HepG2 (cell line): ENCODE data around the gene OR6V1. TPM values are rescaled to one million over a fixed set of nuclear protein-coding genes. Genes with fewer than 3 reads are reported as not detected.

ENCODE experiments used
- ATAC-seq: fragments of 200-7000 bp; cut with Tn5 transposase; 3 replicates; pipeline ENCODE4 v1.9.1; 2020; ENCODE audit warnings: mild to moderate bottlenecking, moderate library complexity
- BruUV-seq: library from RNA; stranded (reverse); fragments of 400-500 nt; replicated peaks from 2 replicates; lab custom pipeline; 2021; lab: Mats Ljungman, UMichigan
- CTCF ChIA-PET: fragments of 300-600 bp; formaldehyde crosslinking; extraction: SDS; loops from one replicate; lab custom pipeline; 2021; ENCODE audit warnings: low total read pairs, inconsistent platforms, low intra/inter-chr PET ratio; lab: Yijun Ruan, JAX
- POLR2A ChIA-PET: fragments of 350-600 bp; sonication (Branson Sonifier 250); formaldehyde crosslinking; loops from one replicate; lab custom pipeline; 2020; ENCODE audit warnings: antibody characterized with exemption, inconsistent platforms; lab: Yijun Ruan, JAX
- DNase-seq: peaks from one replicate; pipeline ENCODE4 v3.0.0-alpha.2; 2015; ENCODE audit warnings: low spot score
- FAIRE-seq: peaks from 3 replicates; lab custom pipeline; 2011; peaks lifted over from hg19 to GRCh38; lab: Jason Lieb, UNC
- H2AFZ ChIP-seq: one replicate; pipeline ENCODE4 v1.6.1; 2011; ENCODE audit warnings: low read length, inconsistent platforms
- H3K27ac ChIP-seq: fragments of 300-600 bp; 3 replicates; pipeline ENCODE4 v1.8.0; 2011; ENCODE audit warnings: mixed run types, mild to moderate bottlenecking, mixed read lengths, low read length, inconsistent platforms; ENCODE audit not compliant: insufficient read depth; ENCODE audit errors: extremely low read length
- H3K27me3 ChIP-seq, 2 experiments: fragments of 200-600 bp in 1 of 2; 2 replicates in 1 of 2; 3 replicates in 1 of 2; pipeline versions ENCODE4 v1.6.0 to v1.8.0; 2011; ENCODE audit warnings: low read length in 2 of 2, mild to moderate bottlenecking in 2 of 2, moderate library complexity in 2 of 2, inconsistent platforms in 1 of 2; ENCODE audit not compliant: insufficient read depth in 2 of 2, control insufficient read depth in 1 of 2
- H3K36me3 ChIP-seq, 2 experiments: fragments of 200-600 bp in 1 of 2; replicated peaks in 1 of 2; 2 replicates in 1 of 2; 3 replicates in 1 of 2; pipeline versions ENCODE4 v1.5.1 to v1.8.0; 2011; ENCODE audit warnings: low read length in 2 of 2, inconsistent platforms in 1 of 2; ENCODE audit not compliant: insufficient read depth in 2 of 2, control insufficient read depth in 1 of 2
- H3K4me1 ChIP-seq: 2 replicates; pipeline ENCODE4 v1.5.1; 2012; ENCODE audit warnings: low read length, inconsistent platforms; ENCODE audit not compliant: insufficient read depth
- H3K4me2 ChIP-seq: 2 replicates; pipeline ENCODE4 v1.6.0; 2011; ENCODE audit warnings: low read depth, low read length, inconsistent platforms
- H3K4me3 ChIP-seq, 3 experiments: fragments of 200-600 bp in 1 of 3; sonication (generic), shearing (Covaris generic) in 1 of 3; replicated peaks in 1 of 3; 2 replicates each; pipeline ENCODE4 v1.5.1; 2011 to 2016; ENCODE audit warnings: low read length in 3 of 3, inconsistent platforms in 2 of 3, low read depth in 2 of 3, mild to moderate bottlenecking in 2 of 3, control low read depth in 1 of 3, mixed read lengths in 1 of 3; ENCODE audit not compliant: insufficient read depth in 1 of 3
- H3K79me2 ChIP-seq: one replicate; pipeline ENCODE4 v1.6.1; 2011; ENCODE audit warnings: low read length, inconsistent platforms; ENCODE audit not compliant: insufficient read depth
- H3K9ac ChIP-seq: 2 replicates; pipeline ENCODE4 v1.6.0; 2011; ENCODE audit warnings: mild to moderate bottlenecking, low read depth, low read length, inconsistent platforms; ENCODE audit not compliant: insufficient read depth
- H3K9me3 ChIP-seq: 2 replicates; pipeline ENCODE4 v1.5.1; 2012; ENCODE audit warnings: mild to moderate bottlenecking, low read length
- H4K20me1 ChIP-seq: 2 replicates; pipeline ENCODE4 v1.6.0; 2011; ENCODE audit warnings: inconsistent platforms, mild to moderate bottlenecking, low read length, moderate library complexity; ENCODE audit not compliant: insufficient read depth
- DPF2 ChIP-seq: sonication (generic); formaldehyde crosslinking; IDR thresholded peaks from 2 replicates; pipeline ENCODE4 v1.4.0; 2020; ENCODE audit warnings: mild to moderate bottlenecking, low read depth, missing genetic modification reagents, borderline replicate concordance
- FOSL1 ChIP-seq: sonication (generic); formaldehyde crosslinking; IDR thresholded peaks from 2 replicates; pipeline ENCODE4 v1.9.0; 2021; ENCODE audit warnings: missing genetic modification reagents, borderline replicate concordance
- GATAD2A ChIP-seq: IDR thresholded peaks from 2 replicates; pipeline ENCODE4 v1.6.1; 2016
- GFI1 ChIP-seq: sonication (generic); formaldehyde crosslinking; IDR thresholded peaks from 2 replicates; pipeline ENCODE4 v1.5.0; 2020; ENCODE audit warnings: missing genetic modification reagents, mild to moderate bottlenecking, borderline replicate concordance
- HHEX ChIP-seq: IDR thresholded peaks from 2 replicates; pipeline ENCODE4 v1.6.1; 2016; ENCODE audit warnings: control low read depth
- IRF2 ChIP-seq: IDR thresholded peaks from 2 replicates; pipeline ENCODE4 v1.6.1; 2018; ENCODE audit warnings: missing genetic modification reagents, missing compliant biosample characterization
- MAFG ChIP-seq: sonication (generic); formaldehyde crosslinking; IDR thresholded peaks from 2 replicates; pipeline ENCODE4 v1.5.1; 2020; ENCODE audit warnings: mild to moderate bottlenecking, missing genetic modification reagents
- MYNN ChIP-seq: sonication (generic); formaldehyde crosslinking; IDR thresholded peaks from 2 replicates; pipeline ENCODE4 v1.4.0; 2020; ENCODE audit warnings: mild to moderate bottlenecking, low read depth, missing genetic modification reagents
- NCOA5 ChIP-seq: sonication (generic); formaldehyde crosslinking; IDR thresholded peaks from 2 replicates; pipeline ENCODE4 v1.4.0; 2020; ENCODE audit warnings: missing genetic modification reagents
- NR2F1 ChIP-seq, 2 experiments: fragments of 450-650 bp in 1 of 2; formaldehyde crosslinking in 1 of 2; IDR thresholded peaks; 2 replicates each; pipeline versions ENCODE4 v1.5.0 to v1.6.1; 2016 to 2020; ENCODE audit warnings: mild to moderate bottlenecking in 1 of 2, missing compliant biosample characterization in 1 of 2, missing genetic modification reagents in 1 of 2, moderate library complexity in 1 of 2
- PITX1 ChIP-seq: sonication (generic); formaldehyde crosslinking; IDR thresholded peaks from 2 replicates; pipeline ENCODE4 v1.5.1; 2020; ENCODE audit warnings: mild to moderate bottlenecking, missing genetic modification reagents
- POLR2AphosphoS2 ChIP-seq: IDR thresholded peaks from 2 replicates; pipeline ENCODE4 v1.6.1; 2011; ENCODE audit warnings: low read depth, low read length, improper control_type of control experiment
- RARA ChIP-seq: IDR thresholded peaks from 2 replicates; pipeline ENCODE4 v1.6.1; 2016; ENCODE audit warnings: missing genetic modification reagents, missing compliant biosample characterization
- SMAD9 ChIP-seq: sonication (generic); formaldehyde crosslinking; IDR thresholded peaks from 2 replicates; pipeline ENCODE4 v1.5.1; 2020; ENCODE audit warnings: mild to moderate bottlenecking, missing genetic modification reagents
- TBL1XR1 ChIP-seq: fragments of 150-350 bp; IDR thresholded peaks from 2 replicates; pipeline ENCODE4 v1.6.1; 2014; ENCODE audit warnings: borderline replicate concordance, low read length; ENCODE audit not compliant: partially characterized antibody
- TCF7L2 ChIP-seq: IDR thresholded peaks from 2 replicates; pipeline ENCODE4 v1.6.1; 2011; ENCODE audit warnings: mild to moderate bottlenecking, low read depth, low read length, moderate library complexity
- TMF1 ChIP-seq: sonication (generic); formaldehyde crosslinking; IDR thresholded peaks from 2 replicates; pipeline ENCODE4 v1.8.1; 2022; ENCODE audit warnings: low read depth, missing genetic modification reagents
- ZBTB7A ChIP-seq: sonication (generic); formaldehyde crosslinking; IDR thresholded peaks from 2 replicates; pipeline ENCODE4 v1.8.0; 2022; ENCODE audit warnings: mild to moderate bottlenecking, missing genetic modification reagents
- ZMYM4 ChIP-seq: sonication (generic); formaldehyde crosslinking; IDR thresholded peaks from 2 replicates; pipeline ENCODE4 v1.8.1; 2023; ENCODE audit warnings: mild to moderate bottlenecking, missing genetic modification reagents
- ZNF256 ChIP-seq: sonication (generic); formaldehyde crosslinking; conservative IDR thresholded peaks from 2 replicates; pipeline ENCODE4 v1.4.0; 2020; ENCODE audit warnings: missing genetic modification reagents
- ZNF703 ChIP-seq: sonication (generic); formaldehyde crosslinking; IDR thresholded peaks from 2 replicates; pipeline ENCODE4 v1.5.1; 2020; ENCODE audit warnings: missing genetic modification reagents, mild to moderate bottlenecking, moderate library complexity, borderline replicate concordance
- ZSCAN12 ChIP-seq: sonication (generic); formaldehyde crosslinking; IDR thresholded peaks from 2 replicates; pipeline ENCODE4 v1.9.0; 2021; ENCODE audit warnings: mild to moderate bottlenecking, missing genetic modification reagents
- WGBS: methylation state at CpG from one replicate; pipeline ENCODE4 v1.1.6; 2017; ENCODE audit warnings: low lambda C conversion rate; 5-methylcytosine and 5-hydroxymethylcytosine counted together
- in situ Hi-C: cut with HindIII; loops from 2 replicates; pipeline ENCODE4 v1.10.0; 2017; ENCODE audit warnings: low pct_unique_long_range_greater_than_20kb; ENCODE audit not compliant: extremely low pct_ligation_motif_present
- intact Hi-C: fragments of 100-400 bp; cut with micrococcal nuclease; formaldehyde crosslinking; loops from one replicate; pipeline ENCODE4 v1.10.0; 2022; ENCODE audit not compliant: unreplicated experiment
- polyA plus RNA-seq, 8 experiments: library from polyadenylated mRNA; depleted of rRNA in 3 of 8; stranded (reverse) in 7 of 8; unstranded in 1 of 8; fragments of >200 nt; fragmentation: Illumina TruSeq in 4 of 8; extraction: Trizol in 4 of 8; gene quantifications; 2 replicates each; pipeline versions ENCODE4 v1.2.1 to v1.2.3, GENCODE V29; 2011 to 2016; ENCODE audit warnings: low read depth in 4 of 8, missing spikeins in 1 of 8, mixed read lengths in 1 of 8; ENCODE audit not compliant: insufficient read depth in 1 of 8
- total RNA-seq, 5 experiments: library from RNA; depleted of rRNA; stranded (reverse); fragments of >200 nt; fragmentation: Illumina TruSeq; extraction: Trizol; gene quantifications; 2 replicates each; pipeline ENCODE4 v1.2.3, GENCODE V29; 2016; ENCODE audit warnings: low read depth in 1 of 5
- TF ChIP-seq, protein P1 (sequence below): sonication (generic); formaldehyde crosslinking; IDR thresholded peaks from 2 replicates; pipeline ENCODE4 v1.8.0; 2022; ENCODE audit warnings: mild to moderate bottlenecking, missing genetic modification reagents, borderline replicate concordance
- TF ChIP-seq, protein P2 (sequence below): sonication (generic); formaldehyde crosslinking; IDR thresholded peaks from 2 replicates; pipeline ENCODE4 v1.5.0; 2020; ENCODE audit warnings: mild to moderate bottlenecking, missing genetic modification reagents
- TF ChIP-seq, protein P3 (sequence below), 2 experiments: fragments of 450-650 bp in 1 of 2; sonication (generic) in 1 of 2; formaldehyde crosslinking; IDR thresholded peaks; 2 replicates each; pipeline versions ENCODE4 v1.5.0 to v1.8.0; 2020 to 2022; ENCODE audit warnings: mild to moderate bottlenecking in 1 of 2, missing genetic modification reagents in 1 of 2

The OR6V1 gene
- total and polyA plus RNA-seq, 2 of the 13 experiments (the other 11 are each of a cell fraction or from before 2014, with no cell fraction given), result not detected

DNA sequence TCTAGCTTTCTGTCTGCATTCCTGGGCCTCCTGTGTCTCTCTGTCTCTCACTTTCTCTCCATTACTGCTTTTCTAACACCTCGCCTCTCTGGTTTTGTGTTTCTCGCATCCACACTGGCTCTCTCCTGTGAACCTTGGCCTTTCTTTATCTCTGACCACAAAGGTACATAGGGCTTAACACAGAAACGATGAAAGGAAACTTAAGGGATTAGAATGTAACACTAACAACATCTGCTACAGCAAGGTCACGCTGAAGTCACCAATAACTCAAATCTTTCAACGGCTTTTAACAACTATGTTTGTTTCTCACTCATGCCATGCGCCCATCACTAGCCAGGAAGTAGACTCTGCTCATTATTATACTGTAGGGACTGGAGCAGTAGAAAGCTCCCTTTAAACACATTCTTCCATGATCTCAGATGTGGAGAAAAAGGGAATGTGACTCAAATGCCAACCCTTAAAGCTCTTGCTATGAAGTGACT lies 9.3 kb upstream of the OR6V1 start:
- in situ Hi-C loops, result no loop called here
- Histone ChIP-seq H3K36me3 (no peaks in the 10 kb centered on the region), H2AFZ (no peak overlapping the region), H3K4me3 (no peak overlapping the region), H3K9me3 (no peaks in the 10 kb centered on the region), H3K79me2 (no peaks in the 10 kb centered on the region), H3K9ac (no peak overlapping the region), H4K20me1 (no peaks in the 10 kb centered on the region), H3K4me1 (peaks cover 23% of the 10 kb centered on the region), H3K27me3 (peaks cover 0 to 8% of the 10 kb centered on the region in 2 experiments; a peak in 4 of 5 replicates), H3K27ac (peak overlapping the region; percentile 54), H3K4me2 (peak overlapping the region; percentile 30)
- peak; percentile 90 for ATAC-seq
- BruUV-seq, result no TSS peak
- FAIRE-seq, result peak; percentile 80
- peak; percentile 78 for DNase-seq
- whole genome bisulfite sequencing, result under 1% methylated on average over 6 of the region's 6 CpGs
- CTCF ChIA-PET, result no interaction called here
- POLR2A ChIA-PET, result no interaction called here
- intact Hi-C loops, result no loop called here
- TF ChIP-seq TBL1XR1, result no peak
- no peak for TF ChIP-seq FOSL1 (CRISPR knock-in tag)
- TF ChIP-seq, protein P1, sequence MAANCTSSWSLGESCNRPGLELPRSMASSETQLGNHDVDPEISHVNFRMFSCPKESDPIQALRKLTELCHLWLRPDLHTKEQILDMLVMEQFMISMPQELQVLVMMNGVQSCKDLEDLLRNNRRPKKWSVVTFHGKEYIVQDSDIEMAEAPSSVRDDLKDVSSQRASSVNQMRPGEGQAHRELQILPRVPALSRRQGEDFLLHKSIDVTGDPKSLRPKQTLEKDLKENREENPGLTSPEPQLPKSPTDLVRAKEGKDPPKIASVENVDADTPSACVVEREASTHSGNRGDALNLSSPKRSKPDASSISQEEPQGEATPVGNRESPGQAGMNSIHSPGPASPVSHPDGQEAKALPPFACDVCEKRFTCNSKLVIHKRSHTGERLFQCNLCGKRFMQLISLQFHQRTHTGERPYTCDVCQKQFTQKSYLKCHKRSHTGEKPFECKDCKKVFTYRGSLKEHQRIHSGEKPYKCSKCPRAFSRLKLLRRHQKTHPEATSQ (CRISPR knock-in tag), result no peak
- TF ChIP-seq GATAD2A (CRISPR knock-in tag), result peak; percentile 48
- TF ChIP-seq MYNN (CRISPR knock-in tag), result no peak
- no peak for TF ChIP-seq ZNF256 (CRISPR knock-in tag)
- TF ChIP-seq ZSCAN12, result no peak
- no peak for TF ChIP-seq MAFG (CRISPR knock-in tag)
- 0 out of 2 replicates have a peak, but pooled peaks have one; percentile 14 for TF ChIP-seq ZMYM4 (CRISPR knock-in tag)
- TF ChIP-seq TCF7L2, result peak; percentile 44
- TF ChIP-seq RARA (CRISPR knock-in tag), result peak; percentile 80
- TF ChIP-seq IRF2, result 0 out of 2 replicates have a peak, but pooled peaks have one; percentile 37
- TF ChIP-seq NCOA5 (CRISPR knock-in tag), result no peak
- no peak for TF ChIP-seq POLR2AphosphoS2
- TF ChIP-seq DPF2 (CRISPR knock-in tag), result no peak
- TF ChIP-seq, protein P2, sequence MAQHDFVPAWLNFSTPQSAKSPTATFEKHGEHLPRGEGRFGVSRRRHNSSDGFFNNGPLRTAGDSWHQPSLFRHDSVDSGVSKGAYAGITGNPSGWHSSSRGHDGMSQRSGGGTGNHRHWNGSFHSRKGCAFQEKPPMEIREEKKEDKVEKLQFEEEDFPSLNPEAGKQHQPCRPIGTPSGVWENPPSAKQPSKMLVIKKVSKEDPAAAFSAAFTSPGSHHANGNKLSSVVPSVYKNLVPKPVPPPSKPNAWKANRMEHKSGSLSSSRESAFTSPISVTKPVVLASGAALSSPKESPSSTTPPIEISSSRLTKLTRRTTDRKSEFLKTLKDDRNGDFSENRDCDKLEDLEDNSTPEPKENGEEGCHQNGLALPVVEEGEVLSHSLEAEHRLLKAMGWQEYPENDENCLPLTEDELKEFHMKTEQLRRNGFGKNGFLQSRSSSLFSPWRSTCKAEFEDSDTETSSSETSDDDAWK (CRISPR knock-in tag), result no peak
- TF ChIP-seq GFI1 (CRISPR knock-in tag), result no peak
- peak; percentile 96 for TF ChIP-seq HHEX (CRISPR knock-in tag)
- TF ChIP-seq NR2F1 (CRISPR knock-in tag; IDR thresholded peaks at IDR 0.05), result peak; percentile 68 to 92
- no peak for TF ChIP-seq SMAD9
- TF ChIP-seq, protein P3, sequence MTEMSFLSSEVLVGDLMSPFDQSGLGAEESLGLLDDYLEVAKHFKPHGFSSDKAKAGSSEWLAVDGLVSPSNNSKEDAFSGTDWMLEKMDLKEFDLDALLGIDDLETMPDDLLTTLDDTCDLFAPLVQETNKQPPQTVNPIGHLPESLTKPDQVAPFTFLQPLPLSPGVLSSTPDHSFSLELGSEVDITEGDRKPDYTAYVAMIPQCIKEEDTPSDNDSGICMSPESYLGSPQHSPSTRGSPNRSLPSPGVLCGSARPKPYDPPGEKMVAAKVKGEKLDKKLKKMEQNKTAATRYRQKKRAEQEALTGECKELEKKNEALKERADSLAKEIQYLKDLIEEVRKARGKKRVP (CRISPR knock-in tag; IDR thresholded peaks at IDR 0.05), result no peak
- TF ChIP-seq TMF1 (CRISPR knock-in tag), result no peak
- TF ChIP-seq PITX1 (CRISPR knock-in tag), result peak; percentile 98
- no peak for TF ChIP-seq ZBTB7A (CRISPR knock-in tag)
- peak; percentile 63; the same call in 1 of the 2 replicates for TF ChIP-seq ZNF703 (CRISPR knock-in tag)
